NT2/D1 (cell line): ENCODE measurements around the gene CRYGN.

Experiments
- SUZ12 ChIP-seq: IDR thresholded peaks from 2 replicates; pipeline ENCODE4 v1.6.1; 2011; ENCODE audit not compliant: insufficient read length, insufficient read depth; ENCODE audit errors: extremely low read depth
- YY1 ChIP-seq: IDR thresholded peaks from 2 replicates; pipeline ENCODE4 v1.6.1; 2011; ENCODE audit not compliant: insufficient read length, insufficient read depth
- ZNF274 ChIP-seq: IDR thresholded peaks from 2 replicates; pipeline ENCODE4 v1.6.1; 2011; ENCODE audit warnings: mild to moderate bottlenecking, low read depth, low read length

GRCh38 chr7:151423936-151424335, 16.0 kb downstream of the CRYGN start:
- TF ChIP-seq YY1 (no peak), ZNF274 (no peak), SUZ12 (no peak)
